Suprapubic skin (tissue), 3 donors: ENCODE measurements around the gene EMP2.

Experiments
- CTCF ChIP-seq, 2 donors: fragments of 200-600 bp in 1 of 2; fragments of 450-650 bp in 1 of 2; sonication (generic) in 1 of 2; IDR thresholded peaks; one replicate each; pipeline ENCODE4 v1.5.1; 2016 to 2019; ENCODE audit warnings: antibody characterized with exemption in 2 of 2, mild to moderate bottlenecking in 1 of 2, moderate library complexity in 1 of 2
- POLR2AphosphoS5 ChIP-seq, 3 donors: sonication (generic); formaldehyde crosslinking; IDR thresholded peaks; one replicate each; pipeline ENCODE4 v1.6.1; 2017; ENCODE audit warnings: antibody characterized with exemption in 3 of 3

GRCh38 chr16:10557750-10558149 lies 22.6 kb downstream of the EMP2 start:
- TF ChIP-seq CTCF (IDR thresholded peaks at IDR 0.05) (no peak), POLR2AphosphoS5 (IDR thresholded peaks at IDR 0.05) (no peak)
